Cerebellar cortex (tissue), 1 donor: ENCODE data around the gene ABHD17A.
"Not testable (repeated sequence)": the region's sequence is repeated elsewhere in the genome, so short reads cannot be mapped to it uniquely, and the experiment has no call there.

Experiments used
- DNase-seq: peaks from one replicate; pipeline ENCODE4 v3.0.0-alpha.2; 2015; ENCODE audit warnings: low spot score

The ABHD17A gene

GRCh38 chr19:1880611-1881392 is 4.5 kb downstream of the ABHD17A start:
- DNase-seq, result peak; percentile 71

GRCh38 chr19:1879982-1880381 is 5.3 kb downstream of the ABHD17A start:
- not testable (repeated sequence) for DNase-seq

- not testable (repeated sequence) for DNase-seq
Measured at GRCh38 chr19:1878583-1878982, 6.7 kb downstream of the ABHD17A start.

- DNase-seq, result not testable (repeated sequence)
Measured at GRCh38 chr19:1877280-1877660, 8.0 kb downstream of the ABHD17A start.

GRCh38 chr19:1876496-1877279 is 8.6 kb downstream of the ABHD17A start:
- DNase-seq, result not testable (repeated sequence)

GRCh38 chr19:1875646-1876495 is 9.4 kb downstream of the ABHD17A start:
- DNase-seq, result peak; percentile 94

GRCh38 chr19:1875265-1875645 is 10.0 kb downstream of the ABHD17A start:
- not testable (repeated sequence) for DNase-seq

- no peak for DNase-seq
Measured at GRCh38 chr19:1874554-1875185, 10.6 kb downstream of the ABHD17A start.

- no peak for DNase-seq
Measured at GRCh38 chr19:1873524-1874473, 11.5 kb downstream of the ABHD17A start.

GRCh38 chr19:1872807-1873523 is 12.3 kb downstream of the ABHD17A start:
- DNase-seq, result no peak

- no peak for DNase-seq
Measured at GRCh38 chr19:1871630-1872029, 13.7 kb downstream of the ABHD17A start.

GRCh38 chr19:1871140-1871597 is 14.1 kb downstream of the ABHD17A start:
- no peak for DNase-seq

- DNase-seq, result no peak
Measured at GRCh38 chr19:1868971-1869370, 16.3 kb downstream of the ABHD17A start.

- no peak for DNase-seq
Measured at GRCh38 chr19:1867349-1867724, 18.0 kb downstream of the ABHD17A start.

- DNase-seq, result no peak
Measured at GRCh38 chr19:1866693-1867348, 18.5 kb downstream of the ABHD17A start.

- DNase-seq, result no peak
Measured at GRCh38 chr19:1865172-1866010, 19.9 kb downstream of the ABHD17A start.

- DNase-seq, result no peak
Measured at GRCh38 chr19:1864480-1865171, 20.7 kb downstream of the ABHD17A start.
